Fibroblast of lung (primary cell): ENCODE data around the gene IGSF11.

Experiments used
- EZH2 ChIP-seq: IDR thresholded peaks from 2 replicates; pipeline ENCODE4 v1.5.1; 2012; ENCODE audit warnings: low read length, control low read depth, mild to moderate bottlenecking; ENCODE audit errors: missing control alignments
- TF ChIP-seq, protein P1 (sequence below), 2 donors: IDR thresholded peaks in 1 of 2; conservative IDR thresholded peaks in 1 of 2; 1 replicate in 1 of 2; 2 replicates in 1 of 2; pipeline ENCODE4 v1.5.1; 2011 to 2012; ENCODE audit warnings: low read length in 2 of 2, control low read depth in 1 of 2, inconsistent platforms in 1 of 2, low read depth in 1 of 2, mild to moderate bottlenecking in 1 of 2

DNA sequence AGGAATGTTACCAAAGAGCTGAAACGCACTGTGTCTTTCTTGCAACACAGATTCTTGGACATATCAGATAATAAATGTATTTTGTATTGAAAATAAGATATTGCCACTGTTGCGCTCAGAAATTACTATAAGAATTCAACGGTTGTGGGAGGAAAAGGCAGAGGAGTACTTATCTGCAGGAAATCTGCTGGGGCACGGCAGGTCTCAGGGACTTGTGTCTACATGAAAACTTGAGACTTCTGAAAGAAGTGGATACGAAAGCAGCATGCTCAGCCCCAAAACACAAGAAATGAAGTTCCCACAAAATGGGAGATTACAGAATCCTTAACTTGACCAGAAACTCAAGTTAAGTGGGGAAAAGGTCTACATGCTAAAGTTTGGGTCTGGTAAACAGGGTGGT, 86.5 kb downstream of the IGSF11 start:
- TF ChIP-seq, protein P1, sequence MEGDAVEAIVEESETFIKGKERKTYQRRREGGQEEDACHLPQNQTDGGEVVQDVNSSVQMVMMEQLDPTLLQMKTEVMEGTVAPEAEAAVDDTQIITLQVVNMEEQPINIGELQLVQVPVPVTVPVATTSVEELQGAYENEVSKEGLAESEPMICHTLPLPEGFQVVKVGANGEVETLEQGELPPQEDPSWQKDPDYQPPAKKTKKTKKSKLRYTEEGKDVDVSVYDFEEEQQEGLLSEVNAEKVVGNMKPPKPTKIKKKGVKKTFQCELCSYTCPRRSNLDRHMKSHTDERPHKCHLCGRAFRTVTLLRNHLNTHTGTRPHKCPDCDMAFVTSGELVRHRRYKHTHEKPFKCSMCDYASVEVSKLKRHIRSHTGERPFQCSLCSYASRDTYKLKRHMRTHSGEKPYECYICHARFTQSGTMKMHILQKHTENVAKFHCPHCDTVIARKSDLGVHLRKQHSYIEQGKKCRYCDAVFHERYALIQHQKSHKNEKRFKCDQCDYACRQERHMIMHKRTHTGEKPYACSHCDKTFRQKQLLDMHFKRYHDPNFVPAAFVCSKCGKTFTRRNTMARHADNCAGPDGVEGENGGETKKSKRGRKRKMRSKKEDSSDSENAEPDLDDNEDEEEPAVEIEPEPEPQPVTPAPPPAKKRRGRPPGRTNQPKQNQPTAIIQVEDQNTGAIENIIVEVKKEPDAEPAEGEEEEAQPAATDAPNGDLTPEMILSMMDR (conservative IDR thresholded peaks at IDR 0.05 in 1 of 2, IDR thresholded peaks at IDR 0.05 in 1 of 2; ENCODE audit: low read depth in 1 of 2, low read length in 2 of 2), result no peak
- no peak for TF ChIP-seq EZH2
